ENCODE measurements around the gene CSMD2.

The CSMD2 gene

DNA sequence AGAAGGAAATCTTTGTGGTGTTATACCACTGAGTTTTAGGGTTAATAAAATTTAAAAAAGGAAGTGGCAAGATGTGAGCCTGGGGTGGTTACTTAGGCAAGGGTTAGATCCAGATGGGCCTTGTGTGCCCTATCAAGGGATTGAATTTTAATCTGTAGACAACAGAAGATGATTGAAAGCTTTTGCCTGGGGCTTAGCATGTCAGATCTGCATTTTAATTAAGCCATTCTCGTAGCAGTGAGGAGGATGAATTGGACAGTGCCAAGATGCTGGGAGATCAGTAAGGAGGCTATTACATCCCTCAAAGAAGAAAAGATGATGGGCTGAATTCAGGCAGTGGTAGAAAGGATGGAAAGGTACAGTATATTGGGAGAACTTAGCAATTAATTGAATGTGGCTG lies 258.9 kb downstream of the CSMD2 start (continued):
- TF ChIP-seq GLIS3 (CRISPR knock-in tag; IDR thresholded peaks at IDR 0.05) (no peak), ZFP30 (CRISPR knock-in tag; IDR thresholded peaks at IDR 0.05) (no peak), ARNTL (CRISPR knock-in tag; IDR thresholded peaks at IDR 0.05; ENCODE audit: borderline replicate concordance, low read depth) (no peak), ESRRG (CRISPR knock-in tag; IDR thresholded peaks at IDR 0.05) (no peak)

DNA sequence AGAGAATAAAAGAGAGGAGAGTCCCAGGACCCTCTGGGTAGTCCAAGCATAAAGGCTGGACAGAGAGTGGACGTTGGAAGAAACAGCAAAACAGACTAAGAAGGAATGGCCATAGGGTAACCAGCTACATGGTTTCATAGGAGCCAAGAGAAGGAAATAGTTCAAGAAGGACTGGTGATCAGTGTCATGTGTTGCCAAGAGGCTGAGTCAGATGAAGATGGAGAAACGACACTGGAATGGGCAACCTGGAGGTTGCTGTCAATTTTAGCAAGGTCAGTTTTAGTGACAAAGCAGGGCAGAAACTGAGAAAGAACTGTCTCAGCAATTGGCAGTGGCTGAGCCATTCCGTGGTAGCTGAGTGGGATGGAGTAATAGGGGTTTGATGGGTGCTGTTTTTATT lies 259.8 kb downstream of the CSMD2 start:
- no peak for ATAC-seq

DNA sequence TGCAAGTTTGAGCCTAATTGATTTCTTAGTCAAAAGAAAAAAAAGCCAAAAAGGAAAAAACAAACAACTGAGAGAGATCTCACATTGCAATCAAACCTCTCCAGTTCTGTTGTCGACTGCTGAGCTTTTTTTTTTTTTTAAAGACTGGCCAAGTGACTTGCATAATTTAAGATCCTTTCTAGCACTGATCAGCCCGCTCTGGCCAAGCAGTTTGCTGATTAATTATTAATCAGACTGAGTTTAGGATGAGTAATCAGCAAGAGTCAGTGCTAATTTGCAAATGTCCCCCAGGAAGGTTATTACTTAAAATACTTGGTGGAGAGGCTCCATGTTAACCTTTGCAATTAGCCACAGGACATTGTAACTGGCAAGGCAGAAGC lies 261.8 kb downstream of the CSMD2 start:
- no peak for TF ChIP-seq ISL1 (CRISPR knock-in tag; IDR thresholded peaks at IDR 0.05)
- no peak for TF ChIP-seq GLIS3 (CRISPR knock-in tag; IDR thresholded peaks at IDR 0.05)
- no peak for TF ChIP-seq TCF4 (CRISPR knock-in tag; IDR thresholded peaks at IDR 0.05; ENCODE audit: borderline replicate concordance)
- TF ChIP-seq ZNF70 (CRISPR knock-in tag; IDR thresholded peaks at IDR 0.05), result no peak
- TF ChIP-seq ZNF8 (CRISPR knock-in tag; IDR thresholded peaks at IDR 0.05), result no peak
- no peak for TF ChIP-seq ZC3H10 (CRISPR knock-in tag; IDR thresholded peaks at IDR 0.05)
- no peak for TF ChIP-seq PPARA (CRISPR knock-in tag; IDR thresholded peaks at IDR 0.05; ENCODE audit: borderline replicate concordance)
- ATAC-seq, result no peak

More for the DNA sequence above, 259.8 kb downstream of the CSMD2 start:
- TF ChIP-seq GLIS3 (CRISPR knock-in tag; IDR thresholded peaks at IDR 0.05), result no peak

DNA sequence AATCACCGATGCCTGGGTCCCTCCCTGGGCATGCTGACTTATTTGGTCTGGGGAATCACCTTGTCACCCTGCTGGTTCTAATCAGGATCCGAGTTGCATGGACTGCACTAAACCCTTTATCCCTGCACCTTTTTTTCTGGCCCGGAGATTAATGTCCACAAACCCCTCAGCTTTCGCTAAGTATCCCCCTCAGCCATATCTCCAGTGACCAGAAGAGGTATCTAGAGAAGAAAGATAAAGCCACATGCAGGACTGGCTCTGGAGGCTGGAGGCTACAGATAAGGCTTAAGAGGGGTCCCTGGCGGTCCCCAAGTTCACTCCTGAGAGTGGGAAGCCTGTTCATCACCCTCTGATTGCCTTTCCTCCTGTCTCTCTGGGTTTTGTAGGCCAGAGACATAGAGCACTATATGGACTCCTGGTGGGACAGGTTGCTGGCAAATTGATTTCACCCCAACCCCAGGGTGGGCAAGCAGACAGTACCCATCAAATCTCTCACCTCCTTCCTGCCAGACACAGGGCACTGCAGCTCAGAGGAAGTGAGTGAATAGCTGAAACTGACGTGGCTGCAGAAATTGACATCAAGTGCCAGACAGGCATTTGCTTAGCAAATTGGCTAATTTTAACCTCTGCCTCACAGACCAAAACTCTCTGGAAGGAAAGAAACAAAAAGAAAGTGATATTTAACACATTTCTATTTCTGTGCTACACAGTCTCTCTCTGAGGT lies 262.4 kb downstream of the CSMD2 start:
- no peak for ATAC-seq
- TF ChIP-seq TCF4 (CRISPR knock-in tag; IDR thresholded peaks at IDR 0.05; ENCODE audit: borderline replicate concordance) (no peak), ZNF565 (CRISPR knock-in tag; conservative IDR thresholded peaks at IDR 0.05; ENCODE audit: low read depth) (no peak), OSR1 (CRISPR knock-in tag; IDR thresholded peaks at IDR 0.05) (no peak), SNAI2 (CRISPR knock-in tag; IDR thresholded peaks at IDR 0.05) (no peak), ARNTL (CRISPR knock-in tag; IDR thresholded peaks at IDR 0.05; ENCODE audit: borderline replicate concordance, low read depth) (no peak), ESRRG (CRISPR knock-in tag; IDR thresholded peaks at IDR 0.05) (no peak), TOX (CRISPR knock-in tag; IDR thresholded peaks at IDR 0.05; ENCODE audit: borderline replicate concordance) (no peak), ZNF70 (CRISPR knock-in tag; IDR thresholded peaks at IDR 0.05) (no peak), CSDC2 (CRISPR knock-in tag; IDR thresholded peaks at IDR 0.05) (no peak), ZNF8 (CRISPR knock-in tag; IDR thresholded peaks at IDR 0.05) (no peak), BACH2 (CRISPR knock-in tag; IDR thresholded peaks at IDR 0.05; ENCODE audit: borderline replicate concordance) (no peak), ISL1 (CRISPR knock-in tag; IDR thresholded peaks at IDR 0.05) (no peak), ZC3H10 (CRISPR knock-in tag; IDR thresholded peaks at IDR 0.05) (no peak), PPARA (CRISPR knock-in tag; IDR thresholded peaks at IDR 0.05; ENCODE audit: borderline replicate concordance) (no peak), ZFP3 (CRISPR knock-in tag; IDR thresholded peaks at IDR 0.05) (no peak)
- TF ChIP-seq, protein P1, sequence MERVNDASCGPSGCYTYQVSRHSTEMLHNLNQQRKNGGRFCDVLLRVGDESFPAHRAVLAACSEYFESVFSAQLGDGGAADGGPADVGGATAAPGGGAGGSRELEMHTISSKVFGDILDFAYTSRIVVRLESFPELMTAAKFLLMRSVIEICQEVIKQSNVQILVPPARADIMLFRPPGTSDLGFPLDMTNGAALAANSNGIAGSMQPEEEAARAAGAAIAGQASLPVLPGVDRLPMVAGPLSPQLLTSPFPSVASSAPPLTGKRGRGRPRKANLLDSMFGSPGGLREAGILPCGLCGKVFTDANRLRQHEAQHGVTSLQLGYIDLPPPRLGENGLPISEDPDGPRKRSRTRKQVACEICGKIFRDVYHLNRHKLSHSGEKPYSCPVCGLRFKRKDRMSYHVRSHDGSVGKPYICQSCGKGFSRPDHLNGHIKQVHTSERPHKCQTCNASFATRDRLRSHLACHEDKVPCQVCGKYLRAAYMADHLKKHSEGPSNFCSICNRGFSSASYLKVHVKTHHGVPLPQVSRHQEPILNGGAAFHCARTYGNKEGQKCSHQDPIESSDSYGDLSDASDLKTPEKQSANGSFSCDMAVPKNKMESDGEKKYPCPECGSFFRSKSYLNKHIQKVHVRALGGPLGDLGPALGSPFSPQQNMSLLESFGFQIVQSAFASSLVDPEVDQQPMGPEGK (CRISPR knock-in tag; IDR thresholded peaks at IDR 0.05; ENCODE audit: borderline replicate concordance), result no peak
- TF ChIP-seq, protein P2, sequence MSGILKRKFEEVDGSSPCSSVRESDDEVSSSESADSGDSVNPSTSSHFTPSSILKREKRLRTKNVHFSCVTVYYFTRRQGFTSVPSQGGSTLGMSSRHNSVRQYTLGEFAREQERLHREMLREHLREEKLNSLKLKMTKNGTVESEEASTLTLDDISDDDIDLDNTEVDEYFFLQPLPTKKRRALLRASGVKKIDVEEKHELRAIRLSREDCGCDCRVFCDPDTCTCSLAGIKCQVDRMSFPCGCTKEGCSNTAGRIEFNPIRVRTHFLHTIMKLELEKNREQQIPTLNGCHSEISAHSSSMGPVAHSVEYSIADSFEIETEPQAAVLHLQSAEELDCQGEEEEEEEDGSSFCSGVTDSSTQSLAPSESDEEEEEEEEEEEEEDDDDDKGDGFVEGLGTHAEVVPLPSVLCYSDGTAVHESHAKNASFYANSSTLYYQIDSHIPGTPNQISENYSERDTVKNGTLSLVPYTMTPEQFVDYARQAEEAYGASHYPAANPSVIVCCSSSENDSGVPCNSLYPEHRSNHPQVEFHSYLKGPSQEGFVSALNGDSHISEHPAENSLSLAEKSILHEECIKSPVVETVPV (CRISPR knock-in tag; IDR thresholded peaks at IDR 0.05), result no peak
- TF ChIP-seq, protein P3, sequence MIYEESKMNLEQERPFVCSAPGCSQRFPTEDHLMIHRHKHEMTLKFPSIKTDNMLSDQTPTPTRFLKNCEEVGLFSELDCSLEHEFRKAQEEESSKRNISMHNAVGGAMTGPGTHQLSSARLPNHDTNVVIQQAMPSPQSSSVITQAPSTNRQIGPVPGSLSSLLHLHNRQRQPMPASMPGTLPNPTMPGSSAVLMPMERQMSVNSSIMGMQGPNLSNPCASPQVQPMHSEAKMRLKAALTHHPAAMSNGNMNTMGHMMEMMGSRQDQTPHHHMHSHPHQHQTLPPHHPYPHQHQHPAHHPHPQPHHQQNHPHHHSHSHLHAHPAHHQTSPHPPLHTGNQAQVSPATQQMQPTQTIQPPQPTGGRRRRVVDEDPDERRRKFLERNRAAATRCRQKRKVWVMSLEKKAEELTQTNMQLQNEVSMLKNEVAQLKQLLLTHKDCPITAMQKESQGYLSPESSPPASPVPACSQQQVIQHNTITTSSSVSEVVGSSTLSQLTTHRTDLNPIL (CRISPR knock-in tag; IDR thresholded peaks at IDR 0.05; ENCODE audit: low read depth), result no peak
- TF ChIP-seq, protein P4, sequence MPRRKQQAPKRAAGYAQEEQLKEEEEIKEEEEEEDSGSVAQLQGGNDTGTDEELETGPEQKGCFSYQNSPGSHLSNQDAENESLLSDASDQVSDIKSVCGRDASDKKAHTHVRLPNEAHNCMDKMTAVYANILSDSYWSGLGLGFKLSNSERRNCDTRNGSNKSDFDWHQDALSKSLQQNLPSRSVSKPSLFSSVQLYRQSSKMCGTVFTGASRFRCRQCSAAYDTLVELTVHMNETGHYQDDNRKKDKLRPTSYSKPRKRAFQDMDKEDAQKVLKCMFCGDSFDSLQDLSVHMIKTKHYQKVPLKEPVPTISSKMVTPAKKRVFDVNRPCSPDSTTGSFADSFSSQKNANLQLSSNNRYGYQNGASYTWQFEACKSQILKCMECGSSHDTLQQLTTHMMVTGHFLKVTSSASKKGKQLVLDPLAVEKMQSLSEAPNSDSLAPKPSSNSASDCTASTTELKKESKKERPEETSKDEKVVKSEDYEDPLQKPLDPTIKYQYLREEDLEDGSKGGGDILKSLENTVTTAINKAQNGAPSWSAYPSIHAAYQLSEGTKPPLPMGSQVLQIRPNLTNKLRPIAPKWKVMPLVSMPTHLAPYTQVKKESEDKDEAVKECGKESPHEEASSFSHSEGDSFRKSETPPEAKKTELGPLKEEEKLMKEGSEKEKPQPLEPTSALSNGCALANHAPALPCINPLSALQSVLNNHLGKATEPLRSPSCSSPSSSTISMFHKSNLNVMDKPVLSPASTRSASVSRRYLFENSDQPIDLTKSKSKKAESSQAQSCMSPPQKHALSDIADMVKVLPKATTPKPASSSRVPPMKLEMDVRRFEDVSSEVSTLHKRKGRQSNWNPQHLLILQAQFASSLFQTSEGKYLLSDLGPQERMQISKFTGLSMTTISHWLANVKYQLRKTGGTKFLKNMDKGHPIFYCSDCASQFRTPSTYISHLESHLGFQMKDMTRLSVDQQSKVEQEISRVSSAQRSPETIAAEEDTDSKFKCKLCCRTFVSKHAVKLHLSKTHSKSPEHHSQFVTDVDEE (CRISPR knock-in tag; IDR thresholded peaks at IDR 0.05), result no peak
- TF ChIP-seq, protein P5, sequence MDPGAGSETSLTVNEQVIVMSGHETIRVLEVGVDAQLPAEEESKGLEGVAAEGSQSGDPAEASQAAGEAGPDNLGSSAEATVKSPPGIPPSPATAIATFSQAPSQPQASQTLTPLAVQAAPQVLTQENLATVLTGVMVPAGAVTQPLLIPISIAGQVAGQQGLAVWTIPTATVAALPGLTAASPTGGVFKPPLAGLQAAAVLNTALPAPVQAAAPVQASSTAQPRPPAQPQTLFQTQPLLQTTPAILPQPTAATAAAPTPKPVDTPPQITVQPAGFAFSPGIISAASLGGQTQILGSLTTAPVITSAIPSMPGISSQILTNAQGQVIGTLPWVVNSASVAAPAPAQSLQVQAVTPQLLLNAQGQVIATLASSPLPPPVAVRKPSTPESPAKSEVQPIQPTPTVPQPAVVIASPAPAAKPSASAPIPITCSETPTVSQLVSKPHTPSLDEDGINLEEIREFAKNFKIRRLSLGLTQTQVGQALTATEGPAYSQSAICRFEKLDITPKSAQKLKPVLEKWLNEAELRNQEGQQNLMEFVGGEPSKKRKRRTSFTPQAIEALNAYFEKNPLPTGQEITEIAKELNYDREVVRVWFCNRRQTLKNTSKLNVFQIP (CRISPR knock-in tag; IDR thresholded peaks at IDR 0.05; ENCODE audit: borderline replicate concordance, low read depth), result no peak

All from SK-N-SH treated with all-trans-retinoic acid at 6 μM for 48 hours (cell line).